GM10266 (cell line): Measurements from ENCODE around the gene NSRP1.
"Not testable (repeated sequence)": the region's sequence is repeated elsewhere in the genome, so short reads cannot be mapped to it uniquely, and the experiment has no call there.

Source experiments
- DNase-seq: peaks from one replicate; pipeline ENCODE4 v3.0.0; 2012; ENCODE audit errors: extremely low spot score
- TF ChIP-seq, protein P1 (sequence below): IDR thresholded peaks from 2 replicates; pipeline ENCODE4 v1.5.1; 2012; ENCODE audit warnings: mild to moderate bottlenecking, low read depth; ENCODE audit not compliant: control insufficient read depth, insufficient read depth; ENCODE audit errors: missing control alignments

Gene NSRP1

DNA sequence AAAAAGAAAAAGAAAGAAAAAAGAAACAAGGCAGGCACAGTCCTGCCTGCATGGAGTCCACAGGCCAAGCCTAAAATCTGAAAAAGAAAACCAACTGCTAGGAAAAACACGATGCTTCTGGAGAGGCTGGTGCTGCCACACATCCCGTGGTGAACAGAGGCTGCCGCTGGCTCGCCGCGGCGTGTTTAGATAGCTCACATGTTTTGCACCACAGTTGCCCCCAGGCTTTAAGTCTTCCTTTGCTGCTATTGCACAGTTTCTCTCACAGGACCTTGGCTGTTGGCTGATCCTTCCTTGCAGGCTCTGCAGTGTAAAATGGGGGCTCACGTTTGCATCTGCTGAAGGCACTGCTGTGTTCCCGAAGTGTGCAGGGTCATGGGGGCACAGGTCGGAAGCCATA is 110.3 kb downstream of the NSRP1 start:
- no peak for DNase-seq
- TF ChIP-seq, protein P1, sequence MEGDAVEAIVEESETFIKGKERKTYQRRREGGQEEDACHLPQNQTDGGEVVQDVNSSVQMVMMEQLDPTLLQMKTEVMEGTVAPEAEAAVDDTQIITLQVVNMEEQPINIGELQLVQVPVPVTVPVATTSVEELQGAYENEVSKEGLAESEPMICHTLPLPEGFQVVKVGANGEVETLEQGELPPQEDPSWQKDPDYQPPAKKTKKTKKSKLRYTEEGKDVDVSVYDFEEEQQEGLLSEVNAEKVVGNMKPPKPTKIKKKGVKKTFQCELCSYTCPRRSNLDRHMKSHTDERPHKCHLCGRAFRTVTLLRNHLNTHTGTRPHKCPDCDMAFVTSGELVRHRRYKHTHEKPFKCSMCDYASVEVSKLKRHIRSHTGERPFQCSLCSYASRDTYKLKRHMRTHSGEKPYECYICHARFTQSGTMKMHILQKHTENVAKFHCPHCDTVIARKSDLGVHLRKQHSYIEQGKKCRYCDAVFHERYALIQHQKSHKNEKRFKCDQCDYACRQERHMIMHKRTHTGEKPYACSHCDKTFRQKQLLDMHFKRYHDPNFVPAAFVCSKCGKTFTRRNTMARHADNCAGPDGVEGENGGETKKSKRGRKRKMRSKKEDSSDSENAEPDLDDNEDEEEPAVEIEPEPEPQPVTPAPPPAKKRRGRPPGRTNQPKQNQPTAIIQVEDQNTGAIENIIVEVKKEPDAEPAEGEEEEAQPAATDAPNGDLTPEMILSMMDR = no peak

GRCh38 chr17:30228011-30228410 is 111.4 kb downstream of the NSRP1 start:
- TF ChIP-seq, protein P1 = no peak
- no peak for DNase-seq

GRCh38 chr17:30229012-30229411 is 112.4 kb downstream of the NSRP1 start:
- TF ChIP-seq, protein P1 = no peak
- DNase-seq = no peak

DNA sequence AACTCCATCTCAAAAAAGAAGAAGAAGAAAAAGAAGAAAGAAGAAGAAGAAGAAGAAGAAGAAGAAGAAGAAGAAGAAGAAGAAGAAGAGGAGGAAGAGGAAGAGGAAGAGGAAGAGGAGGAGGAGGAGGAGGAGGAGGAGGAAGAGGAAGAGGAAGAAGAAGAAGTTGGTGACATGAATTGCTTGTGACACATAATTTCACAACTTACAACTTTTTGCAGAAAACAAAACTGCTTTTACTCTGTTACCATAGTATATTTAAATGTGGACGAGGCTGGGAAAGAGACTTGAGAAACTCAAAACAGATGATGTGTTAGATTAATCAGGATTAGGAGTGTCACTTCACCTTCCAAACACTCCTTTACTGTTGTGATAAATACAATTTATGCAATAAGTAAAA is 113.4 kb downstream of the NSRP1 start:
- DNase-seq = not testable (repeated sequence)

DNA sequence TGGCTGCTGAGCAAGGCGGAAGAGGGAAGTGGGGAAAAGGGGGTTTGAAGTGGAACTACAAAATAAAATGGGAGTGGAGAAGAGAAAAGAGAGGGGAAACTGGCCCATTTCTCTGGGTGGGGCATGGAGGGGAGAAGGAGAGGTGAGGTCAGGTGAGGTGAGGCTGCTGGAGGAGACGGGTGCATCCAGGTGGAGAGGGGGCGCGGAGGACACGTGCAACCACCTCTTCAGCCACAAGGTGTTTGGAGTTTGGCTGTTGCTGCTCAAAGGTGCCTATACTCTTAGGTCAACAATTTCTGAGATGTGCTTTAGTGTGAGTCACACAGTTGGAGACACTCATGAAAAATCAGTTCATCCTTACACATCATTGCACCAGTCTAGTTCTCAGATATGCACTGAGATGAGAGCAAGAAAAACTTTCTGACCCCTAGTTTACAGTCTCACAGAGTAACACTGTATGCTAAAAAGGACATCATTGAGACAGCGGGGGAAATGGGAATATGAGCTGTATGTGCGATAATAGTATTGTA is 114.0 kb downstream of the NSRP1 start:
- TF ChIP-seq, protein P1 = no peak
- no peak for DNase-seq

GRCh38 chr17:30232015-30232823 is 115.6 kb downstream of the NSRP1 start:
- TF ChIP-seq, protein P1 = no peak
- no peak for DNase-seq

DNA sequence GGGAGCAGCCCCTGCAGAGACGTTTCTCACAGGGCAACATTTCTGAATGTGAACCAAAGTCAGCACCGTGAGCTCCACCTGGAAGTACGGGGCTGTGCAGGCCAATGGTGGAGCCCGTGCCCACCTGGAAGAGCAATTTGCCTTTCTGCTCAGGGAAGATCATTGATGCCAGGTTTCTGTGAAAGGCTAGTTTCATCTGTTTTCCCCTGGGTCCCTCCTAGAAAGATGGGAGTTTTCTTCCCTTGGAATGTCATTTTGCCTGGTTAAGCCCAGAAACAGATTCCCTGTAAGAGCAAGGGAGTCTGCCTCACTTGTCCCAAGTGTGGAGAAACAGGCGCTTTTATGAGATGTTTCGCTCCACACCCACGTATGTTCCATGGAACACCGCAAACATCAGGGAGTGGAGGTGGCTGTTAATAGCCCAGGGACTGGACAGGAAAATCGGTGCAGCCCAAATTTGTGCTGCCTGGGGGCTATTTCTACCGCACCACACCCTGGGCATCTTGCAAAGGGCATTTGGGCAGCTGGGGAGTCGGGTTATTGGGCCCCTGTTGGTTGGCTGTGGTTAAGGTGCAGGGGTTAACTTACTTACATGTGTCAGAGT is 116.3 kb downstream of the NSRP1 start:
- TF ChIP-seq, protein P1 = no peak
- no peak for DNase-seq
